Tongue (tissue), 2 donors: Measurements from ENCODE around the gene MDGA2. TPM values are rescaled to one million over a fixed set of nuclear protein-coding genes. Genes with fewer than 3 reads are reported as not detected.
"Not testable (repeated sequence)": the region's sequence is repeated elsewhere in the genome, so short reads cannot be mapped to it uniquely, and the experiment has no call there.

ENCODE experiments used
- DNase-seq: peaks from one replicate; pipeline ENCODE4 v3.0.0-alpha.2; 2015
- total RNA-seq: library from RNA; depleted of rRNA; stranded (reverse); fragments of >200 nt; gene quantifications from one replicate; pipeline ENCODE4 v1.2.3, GENCODE V29; 2014

The MDGA2 gene
- total RNA-seq, 1 donor from 2014 or later: 1.0 TPM

- no peak for DNase-seq
Observed at GRCh38 chr14:47328376-47328775, 347.0 kb downstream of the MDGA2 start.

GRCh38 chr14:47327336-47327735 is 348.1 kb downstream of the MDGA2 start:
- DNase-seq: no peak

DNA sequence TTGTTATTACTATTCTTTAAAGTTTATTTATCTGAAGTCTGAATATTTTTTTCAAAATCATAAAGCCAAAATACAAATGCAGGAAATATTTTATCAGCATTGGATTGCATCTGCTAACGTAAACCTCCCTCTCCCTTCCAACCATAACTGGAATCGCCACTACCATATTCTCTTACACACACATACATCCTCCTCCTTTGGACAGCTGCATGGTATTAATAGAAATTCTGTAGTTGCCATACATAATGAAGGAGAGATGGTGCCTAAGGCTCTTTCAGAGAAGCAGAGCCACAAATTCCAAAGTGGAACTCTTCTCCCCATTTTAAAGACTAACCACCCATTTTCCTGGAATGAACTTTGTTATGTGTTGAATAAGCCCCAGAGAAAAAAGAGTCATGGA is 352.7 kb downstream of the MDGA2 start:
- DNase-seq: peak; percentile 50

- DNase-seq: no peak
Observed at GRCh38 chr14:47302121-47302520, 373.3 kb downstream of the MDGA2 start.

GRCh38 chr14:47300796-47301195 is 374.6 kb downstream of the MDGA2 start:
- DNase-seq: no peak

DNA sequence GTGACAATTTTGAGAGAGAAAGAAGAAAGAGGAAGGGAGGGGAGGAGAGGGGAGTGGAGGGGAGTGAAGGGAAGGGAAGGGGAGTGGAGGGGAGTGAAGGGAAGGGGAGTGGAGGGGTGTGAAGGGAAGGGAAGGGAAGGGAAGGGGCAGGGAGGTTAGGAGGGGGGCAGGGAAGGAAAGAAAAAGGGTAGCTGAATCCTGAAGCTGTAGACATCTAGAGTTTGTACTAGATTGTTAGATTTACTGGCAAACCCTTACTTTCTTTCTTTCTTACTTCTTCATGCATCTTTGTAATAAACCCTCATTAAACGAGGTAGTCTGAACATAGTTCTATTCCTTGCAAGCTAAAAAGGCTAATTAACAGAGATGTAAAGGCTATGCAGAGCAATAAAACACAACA is 378.0 kb downstream of the MDGA2 start:
- DNase-seq: no peak

DNA sequence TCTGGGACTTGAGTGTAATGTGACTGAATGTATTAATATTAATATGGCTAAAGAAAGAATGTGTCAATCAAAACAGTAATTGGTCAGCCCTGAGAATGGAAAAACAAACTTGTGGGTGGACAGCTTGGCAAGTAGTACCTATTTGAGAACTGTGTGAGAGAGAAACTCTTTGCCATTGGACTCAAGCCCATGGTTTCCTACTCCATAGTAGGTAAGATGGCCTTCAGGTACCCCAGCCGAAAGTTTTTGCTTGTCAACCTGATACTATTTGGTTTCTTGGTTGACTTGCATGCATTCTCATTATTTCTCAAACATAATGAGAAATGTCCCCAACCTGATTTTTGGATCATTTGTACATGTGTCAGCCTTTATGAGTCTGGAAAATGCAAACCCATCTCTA is 391.1 kb downstream of the MDGA2 start:
- no peak for DNase-seq

DNA sequence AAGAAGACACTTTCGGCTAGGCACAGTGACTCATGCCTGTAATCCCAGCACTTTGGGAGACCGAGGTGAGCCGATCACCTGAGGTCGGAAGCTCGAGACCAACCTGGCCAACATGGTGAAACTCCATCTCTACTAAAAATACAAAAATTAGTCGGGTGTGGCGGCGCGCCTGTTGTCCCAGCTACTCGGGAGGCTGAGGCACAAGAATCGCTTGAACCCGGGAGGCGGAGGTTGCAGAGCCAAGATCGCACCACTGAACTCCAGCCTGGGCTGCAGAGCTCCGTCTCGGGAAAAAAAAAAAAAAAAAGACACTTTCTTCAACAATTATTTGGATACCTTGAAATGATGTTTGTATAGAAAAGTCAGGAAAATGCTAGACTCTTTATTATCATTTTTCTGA is 393.6 kb downstream of the MDGA2 start:
- not testable (repeated sequence) for DNase-seq

DNA sequence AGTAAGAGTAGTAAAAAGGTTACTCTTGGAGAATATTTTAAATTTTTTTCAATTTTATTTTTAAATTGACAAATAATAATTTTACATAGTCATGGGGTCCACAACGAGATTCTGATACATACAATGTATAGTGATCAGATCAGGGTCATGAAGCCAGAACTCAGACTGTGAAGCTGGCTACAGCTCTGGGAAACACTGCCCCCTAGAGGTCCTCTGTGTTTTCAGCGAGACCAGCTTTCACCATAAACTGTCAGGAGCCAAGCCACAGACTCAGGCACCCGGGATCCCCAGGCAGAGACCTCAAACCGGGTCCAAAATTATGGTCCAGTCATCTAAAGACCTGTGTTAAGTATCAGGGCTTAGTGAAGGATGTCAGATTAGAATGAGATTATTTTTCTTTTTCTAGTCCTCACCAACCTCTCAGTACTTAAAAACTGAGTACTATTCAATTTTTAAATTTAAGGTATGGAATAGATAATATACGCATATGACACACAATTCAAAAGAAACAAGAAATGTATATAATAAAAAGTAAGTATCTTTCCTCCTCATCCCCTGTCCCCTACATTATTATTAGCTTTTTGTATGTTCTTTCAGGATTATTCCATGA is 397.1 kb downstream of the MDGA2 start:
- DNase-seq: peak; percentile 55

DNA sequence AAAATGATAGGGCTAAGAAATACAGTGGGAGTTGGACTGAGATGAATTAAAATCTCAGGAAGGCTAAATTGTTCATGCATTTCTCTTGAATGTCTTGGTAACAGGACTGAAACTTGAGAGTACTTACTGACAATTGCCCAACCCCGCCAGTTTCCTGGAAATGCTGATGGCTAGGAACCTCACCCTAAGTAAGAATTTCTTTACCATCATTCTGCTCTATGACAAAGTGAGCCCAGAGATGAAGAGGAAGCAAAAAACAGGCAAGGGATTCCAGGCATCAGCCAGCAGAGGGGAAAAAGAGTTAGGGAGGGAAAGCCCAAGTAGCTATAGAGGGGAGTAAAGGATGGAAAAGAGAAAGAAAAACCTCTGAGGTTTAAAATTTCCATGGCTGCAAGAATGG is 397.7 kb downstream of the MDGA2 start:
- no peak for DNase-seq

DNA sequence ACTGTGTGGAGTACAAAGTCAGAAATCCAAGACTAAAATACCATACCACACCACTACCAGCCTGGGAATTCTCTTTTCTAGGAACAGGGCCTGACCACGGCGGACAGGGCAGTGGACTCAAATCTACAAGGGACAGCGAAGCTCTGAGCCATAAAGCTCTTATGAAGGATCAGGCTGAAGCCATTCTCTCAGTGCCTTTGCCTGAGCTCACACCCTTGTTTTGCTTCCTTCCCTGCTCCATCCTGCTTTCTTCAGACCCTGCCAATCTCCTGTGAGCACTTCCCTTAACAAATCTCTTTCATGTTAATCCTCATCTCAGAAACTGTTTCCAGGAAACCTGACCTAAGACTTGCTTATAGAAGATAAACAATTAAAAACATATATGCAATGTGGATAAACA is 398.5 kb downstream of the MDGA2 start:
- DNase-seq: no peak

- DNase-seq: no peak
Observed at GRCh38 chr14:47273939-47274338, 401.5 kb downstream of the MDGA2 start.

- DNase-seq: peak; percentile 20
Observed at GRCh38 chr14:47270715-47271114, 404.7 kb downstream of the MDGA2 start.

- DNase-seq: no peak
Observed at GRCh38 chr14:47269756-47270492, 405.5 kb downstream of the MDGA2 start.

DNA sequence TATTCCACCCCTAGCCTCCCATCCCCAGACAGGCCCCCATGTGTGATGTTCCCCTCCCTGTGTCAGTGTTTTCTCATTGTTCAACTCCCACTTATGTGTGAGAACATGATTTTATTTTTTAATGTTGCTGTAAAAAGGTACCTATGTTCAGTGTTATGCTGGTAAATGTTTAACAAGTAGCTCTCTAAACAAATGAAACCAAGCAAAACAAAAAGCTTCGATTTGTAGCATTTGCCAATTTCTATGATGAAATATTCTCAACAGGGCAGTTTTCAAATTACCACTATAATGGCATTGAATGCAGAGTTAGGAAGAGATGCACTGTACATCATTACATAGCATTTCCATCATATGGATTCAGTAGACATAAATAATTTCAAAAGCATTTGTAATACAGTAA is 410.6 kb downstream of the MDGA2 start:
- no peak for DNase-seq

DNA sequence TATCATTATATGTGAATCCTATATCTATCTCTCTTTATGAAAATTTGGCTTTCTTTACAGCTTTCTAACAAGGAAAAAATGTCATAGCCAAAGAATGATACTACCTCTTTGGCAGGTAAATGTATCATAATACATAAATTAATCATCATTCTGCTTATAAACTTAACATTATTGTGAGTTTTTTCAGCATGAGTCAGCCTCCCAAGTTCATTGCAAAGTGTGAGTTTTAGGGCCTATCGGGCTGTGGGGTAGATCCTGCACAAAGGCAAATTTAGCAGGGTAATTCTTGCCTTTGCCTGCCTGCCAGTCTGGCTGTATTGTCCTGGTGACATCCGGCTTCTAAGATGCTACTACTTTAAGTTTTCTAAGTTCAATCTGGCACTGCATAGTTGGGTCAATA is 412.6 kb downstream of the MDGA2 start:
- DNase-seq: no peak

DNA sequence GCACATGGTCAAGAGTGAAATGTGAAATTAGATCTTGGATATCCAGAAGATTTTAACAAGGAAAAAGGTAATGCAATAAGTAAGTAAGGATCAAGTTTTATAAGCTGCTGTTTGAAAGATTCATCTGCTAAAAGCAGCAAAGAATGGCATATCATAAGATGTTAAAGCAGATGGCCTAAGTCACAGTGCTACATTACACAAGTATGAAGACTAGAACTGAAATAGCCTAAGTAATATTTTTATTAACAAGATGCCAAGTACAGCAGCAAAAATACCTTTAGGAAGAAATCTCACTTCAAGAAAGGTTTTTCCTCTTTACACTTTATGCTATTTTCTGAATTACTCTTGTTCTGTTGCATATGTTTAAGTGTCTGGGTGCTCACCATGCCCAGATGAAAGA is 414.1 kb downstream of the MDGA2 start:
- no peak for DNase-seq

- DNase-seq: no peak
Observed at GRCh38 chr14:47259796-47260195, 415.6 kb downstream of the MDGA2 start.

- no peak for DNase-seq
Observed at GRCh38 chr14:47257013-47257412, 418.4 kb downstream of the MDGA2 start.

DNA sequence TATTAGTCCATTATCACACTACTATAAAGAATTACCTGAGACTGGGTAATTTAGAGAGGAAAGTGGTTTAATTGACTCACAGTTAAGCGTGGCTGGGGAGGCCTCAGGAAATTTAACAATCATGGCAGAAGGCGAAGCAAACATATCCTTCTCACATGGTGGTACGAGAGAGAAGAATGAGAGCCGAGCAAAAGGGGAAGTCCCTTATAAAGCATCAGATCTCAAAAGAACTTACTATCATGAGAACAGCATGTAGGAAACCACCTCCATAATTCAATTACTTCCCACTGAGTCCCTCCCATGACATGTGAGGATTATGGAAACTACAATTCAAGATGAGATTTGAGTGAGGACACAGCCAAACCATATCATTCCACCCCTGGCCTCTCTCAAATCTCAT is 422.6 kb downstream of the MDGA2 start:
- DNase-seq: no peak

DNA sequence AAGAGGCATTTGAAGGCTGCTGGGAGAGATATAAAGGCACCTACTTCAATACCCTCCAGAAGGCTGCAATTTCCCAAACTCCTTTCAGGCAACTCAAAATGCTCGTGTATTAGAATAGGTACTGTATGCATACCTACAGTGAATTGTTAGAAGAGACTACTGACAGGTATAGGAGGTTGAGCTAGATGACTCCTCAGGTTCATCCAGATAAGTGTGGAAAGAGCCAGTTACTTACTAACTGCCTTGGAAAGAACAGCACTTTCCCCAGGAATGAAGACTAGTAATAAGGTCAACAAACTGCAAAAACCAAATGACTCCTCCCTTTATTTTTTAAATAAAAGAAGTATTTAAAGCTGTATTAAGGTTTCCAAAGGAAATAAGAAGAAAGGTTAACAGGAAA is 429.0 kb downstream of the MDGA2 start:
- no peak for DNase-seq

- DNase-seq: not testable (repeated sequence)
Observed at GRCh38 chr14:47242579-47242978, 432.8 kb downstream of the MDGA2 start.

DNA sequence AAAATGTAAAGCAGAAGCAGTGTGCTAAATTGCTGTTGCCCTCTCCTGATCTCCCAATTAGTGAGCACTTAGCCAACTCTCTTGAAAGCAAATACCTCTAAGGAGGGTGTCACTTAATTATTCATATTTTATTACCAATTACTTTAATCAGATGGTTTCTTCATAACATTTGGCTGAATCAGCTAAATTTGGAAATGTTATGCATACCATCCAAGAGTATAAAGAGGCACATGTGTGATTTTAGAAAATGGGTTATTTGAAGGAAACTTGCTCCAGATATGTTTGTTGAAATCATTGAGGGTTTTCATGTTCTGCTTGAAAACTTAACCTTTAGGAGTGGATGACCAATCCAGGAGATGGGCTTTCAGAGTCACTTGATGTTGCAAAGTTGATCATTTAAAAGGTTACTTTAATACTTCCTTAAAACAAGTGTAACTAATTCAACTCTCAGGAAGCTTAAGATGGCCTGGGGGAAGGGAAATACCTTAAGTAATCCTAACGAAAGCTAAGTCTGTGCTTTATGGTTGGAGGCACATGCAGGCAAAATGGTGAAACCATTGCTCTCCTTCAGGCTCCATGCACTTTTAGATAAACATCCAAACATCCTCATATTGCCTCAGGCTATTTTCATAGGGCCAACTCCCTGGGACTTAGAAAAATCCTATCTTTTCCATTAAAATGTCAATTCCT is 434.5 kb downstream of the MDGA2 start:
- no peak for DNase-seq

GRCh38 chr14:47235619-47236018 is 439.8 kb downstream of the MDGA2 start:
- DNase-seq: no peak
